Stomach (tissue), 4 donors: ENCODE results near the gene FUT2.
"Not testable (repeated sequence)": the region's sequence is repeated elsewhere in the genome, so short reads cannot be mapped to it uniquely, and the experiment has no call there.

Experiments used
- EP300 ChIP-seq: sonication (generic); formaldehyde crosslinking; IDR thresholded peaks from one replicate; pipeline ENCODE4 v1.6.1; 2017; ENCODE audit warnings: antibody characterized with exemption
- POLR2A ChIP-seq, 4 donors: fragments of 450-650 bp; IDR thresholded peaks; one replicate each; pipeline ENCODE4 v1.6.1; 2016; ENCODE audit warnings: antibody characterized with exemption in 4 of 4, control low read depth in 2 of 4, mild to moderate bottlenecking in 1 of 4, moderate library complexity in 1 of 4
- POLR2AphosphoS5 ChIP-seq, 3 donors: sonication (generic); formaldehyde crosslinking; IDR thresholded peaks; one replicate each; pipeline ENCODE4 v1.6.1; 2016; ENCODE audit warnings: antibody characterized with exemption in 3 of 3
- TF ChIP-seq, protein P1 (sequence below), 7 experiments: fragments of 450-650 bp in 4 of 7; fragments of 200-600 bp in 3 of 7; sonication (generic) in 3 of 7; IDR thresholded peaks; one replicate each; pipeline ENCODE4 v1.5.1; 2016 to 2019; ENCODE audit warnings: antibody characterized with exemption in 7 of 7, control low read depth in 2 of 7, mild to moderate bottlenecking in 1 of 7

DNA sequence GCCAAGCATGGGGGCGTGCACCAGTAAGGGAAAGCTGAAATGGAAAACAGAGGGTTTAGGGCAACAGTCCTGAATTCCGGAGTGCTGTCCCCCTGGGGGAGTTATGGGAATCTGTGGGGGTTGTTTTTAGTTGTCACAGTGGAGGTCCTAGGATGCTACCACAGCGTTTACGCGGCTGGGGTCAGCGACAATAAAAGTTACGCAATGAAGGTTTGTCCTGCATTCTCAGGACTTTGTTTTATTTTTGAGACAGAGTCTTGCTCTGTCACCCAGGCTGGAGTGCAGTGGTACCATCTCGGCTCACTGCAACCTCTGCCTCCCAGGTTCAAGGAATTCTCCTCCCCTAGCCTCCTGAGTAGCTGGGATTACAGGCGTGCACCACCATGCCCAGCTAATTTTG is 2.1 kb upstream of the FUT2 start:
- TF ChIP-seq, protein P1, sequence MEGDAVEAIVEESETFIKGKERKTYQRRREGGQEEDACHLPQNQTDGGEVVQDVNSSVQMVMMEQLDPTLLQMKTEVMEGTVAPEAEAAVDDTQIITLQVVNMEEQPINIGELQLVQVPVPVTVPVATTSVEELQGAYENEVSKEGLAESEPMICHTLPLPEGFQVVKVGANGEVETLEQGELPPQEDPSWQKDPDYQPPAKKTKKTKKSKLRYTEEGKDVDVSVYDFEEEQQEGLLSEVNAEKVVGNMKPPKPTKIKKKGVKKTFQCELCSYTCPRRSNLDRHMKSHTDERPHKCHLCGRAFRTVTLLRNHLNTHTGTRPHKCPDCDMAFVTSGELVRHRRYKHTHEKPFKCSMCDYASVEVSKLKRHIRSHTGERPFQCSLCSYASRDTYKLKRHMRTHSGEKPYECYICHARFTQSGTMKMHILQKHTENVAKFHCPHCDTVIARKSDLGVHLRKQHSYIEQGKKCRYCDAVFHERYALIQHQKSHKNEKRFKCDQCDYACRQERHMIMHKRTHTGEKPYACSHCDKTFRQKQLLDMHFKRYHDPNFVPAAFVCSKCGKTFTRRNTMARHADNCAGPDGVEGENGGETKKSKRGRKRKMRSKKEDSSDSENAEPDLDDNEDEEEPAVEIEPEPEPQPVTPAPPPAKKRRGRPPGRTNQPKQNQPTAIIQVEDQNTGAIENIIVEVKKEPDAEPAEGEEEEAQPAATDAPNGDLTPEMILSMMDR (IDR thresholded peaks at IDR 0.05): not testable (repeated sequence)
- not testable (repeated sequence) for TF ChIP-seq POLR2A (IDR thresholded peaks at IDR 0.05); POLR2AphosphoS5 (IDR thresholded peaks at IDR 0.05); EP300
